ENCODE measurements around the gene LOX.

DNA sequence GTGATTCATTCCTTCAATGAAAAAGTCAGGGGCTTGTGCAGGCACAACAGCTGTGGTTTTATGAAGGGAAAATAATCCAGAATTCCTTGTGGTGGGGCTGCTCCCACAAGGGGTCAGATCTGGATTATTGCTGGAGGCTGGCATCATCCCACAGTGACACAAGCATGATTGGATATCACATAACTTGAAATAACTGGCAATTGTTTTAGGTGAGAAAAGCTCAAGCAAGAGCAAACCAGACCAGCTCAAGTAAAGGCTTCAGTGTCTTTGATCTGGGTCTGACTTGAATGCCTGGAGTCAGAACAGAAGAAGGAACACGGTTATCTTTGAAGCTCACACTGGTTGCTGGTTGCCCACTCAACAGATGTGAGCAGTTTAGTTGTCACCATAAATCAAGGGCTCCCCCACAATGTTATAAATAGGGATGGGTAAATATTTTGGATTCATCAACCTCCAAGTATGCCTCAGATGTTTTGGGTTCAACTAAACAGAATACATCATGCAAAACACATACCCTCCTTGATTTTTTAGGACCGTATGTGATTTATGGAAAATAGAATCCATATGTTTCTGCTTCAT, 48.2 kb upstream of the LOX start:
- TF ChIP-seq, protein P1, sequence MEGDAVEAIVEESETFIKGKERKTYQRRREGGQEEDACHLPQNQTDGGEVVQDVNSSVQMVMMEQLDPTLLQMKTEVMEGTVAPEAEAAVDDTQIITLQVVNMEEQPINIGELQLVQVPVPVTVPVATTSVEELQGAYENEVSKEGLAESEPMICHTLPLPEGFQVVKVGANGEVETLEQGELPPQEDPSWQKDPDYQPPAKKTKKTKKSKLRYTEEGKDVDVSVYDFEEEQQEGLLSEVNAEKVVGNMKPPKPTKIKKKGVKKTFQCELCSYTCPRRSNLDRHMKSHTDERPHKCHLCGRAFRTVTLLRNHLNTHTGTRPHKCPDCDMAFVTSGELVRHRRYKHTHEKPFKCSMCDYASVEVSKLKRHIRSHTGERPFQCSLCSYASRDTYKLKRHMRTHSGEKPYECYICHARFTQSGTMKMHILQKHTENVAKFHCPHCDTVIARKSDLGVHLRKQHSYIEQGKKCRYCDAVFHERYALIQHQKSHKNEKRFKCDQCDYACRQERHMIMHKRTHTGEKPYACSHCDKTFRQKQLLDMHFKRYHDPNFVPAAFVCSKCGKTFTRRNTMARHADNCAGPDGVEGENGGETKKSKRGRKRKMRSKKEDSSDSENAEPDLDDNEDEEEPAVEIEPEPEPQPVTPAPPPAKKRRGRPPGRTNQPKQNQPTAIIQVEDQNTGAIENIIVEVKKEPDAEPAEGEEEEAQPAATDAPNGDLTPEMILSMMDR (IDR thresholded peaks at IDR 0.05) = no peak
- TF ChIP-seq POLR2A (IDR thresholded peaks at IDR 0.05) (no peak), EP300 (IDR thresholded peaks at IDR 0.05) (no peak), POLR2AphosphoS5 (IDR thresholded peaks at IDR 0.05) (no peak)
